ENCODE measurements around the gene PRKCA. TPM values are rescaled to one million over a fixed set of nuclear protein-coding genes. Genes with fewer than 3 reads are reported as not detected.

Gene PRKCA
- total RNA-seq, 4 donors from 2014 or later, result 9.6 to 15.5 (median 11.1) TPM

DNA sequence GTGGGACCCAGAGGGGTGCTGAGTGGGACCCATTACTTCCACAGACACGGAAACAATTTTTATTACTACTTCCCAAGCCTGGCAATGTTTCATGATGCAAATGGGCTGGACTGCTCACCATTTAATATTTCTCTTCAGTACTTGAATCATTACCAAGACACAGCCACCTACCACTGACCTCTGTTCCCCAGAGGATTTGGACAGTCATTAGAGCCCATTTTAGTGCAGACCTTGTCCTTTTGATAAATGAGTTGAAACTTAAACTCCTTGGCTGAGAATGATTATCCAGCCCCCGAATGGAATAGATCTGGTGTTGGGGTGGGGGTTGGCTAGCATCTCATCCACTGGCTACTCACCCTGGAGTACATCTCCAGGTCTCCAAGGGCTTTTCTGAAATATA, 39.6 kb upstream of the PRKCA start:
- 62 to 67% methylated on average over 2 of the region's 2 CpGs for WGBS, 2 donors
- intact Hi-C loops (cut with DNase I; ENCODE audit: low total_unique reads), result no loop called here

DNA sequence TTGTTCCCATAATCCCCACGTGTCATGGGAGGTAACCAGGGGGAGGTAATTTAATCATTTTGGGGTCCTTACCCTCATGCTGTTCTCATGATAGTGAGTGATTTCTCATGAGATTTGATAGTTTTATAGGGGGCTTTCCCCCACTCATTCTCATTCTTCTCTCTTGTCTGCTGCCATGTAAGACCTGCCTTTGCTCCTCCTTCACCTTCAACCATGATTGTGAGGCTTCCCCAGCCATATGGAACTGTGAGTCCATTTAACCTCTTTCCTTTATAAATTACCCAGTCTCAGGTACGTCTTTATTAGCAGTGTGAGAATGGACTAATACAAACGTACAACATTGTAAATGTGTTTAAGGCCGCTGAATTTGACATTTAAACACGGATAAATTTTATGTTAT, 37.7 kb upstream of the PRKCA start:
- no peak overlapping the region for H3K4me3 ChIP-seq (ENCODE audit: low read depth, poor library complexity, severe bottlenecking)
- 93 to 94% methylated on average over 5 of the region's 5 CpGs for WGBS, 2 donors
- TF ChIP-seq, protein P1, sequence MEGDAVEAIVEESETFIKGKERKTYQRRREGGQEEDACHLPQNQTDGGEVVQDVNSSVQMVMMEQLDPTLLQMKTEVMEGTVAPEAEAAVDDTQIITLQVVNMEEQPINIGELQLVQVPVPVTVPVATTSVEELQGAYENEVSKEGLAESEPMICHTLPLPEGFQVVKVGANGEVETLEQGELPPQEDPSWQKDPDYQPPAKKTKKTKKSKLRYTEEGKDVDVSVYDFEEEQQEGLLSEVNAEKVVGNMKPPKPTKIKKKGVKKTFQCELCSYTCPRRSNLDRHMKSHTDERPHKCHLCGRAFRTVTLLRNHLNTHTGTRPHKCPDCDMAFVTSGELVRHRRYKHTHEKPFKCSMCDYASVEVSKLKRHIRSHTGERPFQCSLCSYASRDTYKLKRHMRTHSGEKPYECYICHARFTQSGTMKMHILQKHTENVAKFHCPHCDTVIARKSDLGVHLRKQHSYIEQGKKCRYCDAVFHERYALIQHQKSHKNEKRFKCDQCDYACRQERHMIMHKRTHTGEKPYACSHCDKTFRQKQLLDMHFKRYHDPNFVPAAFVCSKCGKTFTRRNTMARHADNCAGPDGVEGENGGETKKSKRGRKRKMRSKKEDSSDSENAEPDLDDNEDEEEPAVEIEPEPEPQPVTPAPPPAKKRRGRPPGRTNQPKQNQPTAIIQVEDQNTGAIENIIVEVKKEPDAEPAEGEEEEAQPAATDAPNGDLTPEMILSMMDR (IDR thresholded peaks at IDR 0.05), result no peak
- intact Hi-C loops (cut with DNase I; ENCODE audit: low total_unique reads), result no loop called here
- DNase-seq (ENCODE audit: low spot score in 2 of 2), result no peak

More for the DNA sequence above, 39.6 kb upstream of the PRKCA start:
- TF ChIP-seq, protein P1 (IDR thresholded peaks at IDR 0.05), result no peak
- no peak for TF ChIP-seq POLR2A (IDR thresholded peaks at IDR 0.05)
- DNase-seq (ENCODE audit: low spot score in 2 of 2), result no peak
- H3K4me3 ChIP-seq (ENCODE audit: low read depth, poor library complexity, severe bottlenecking), result no peak overlapping the region

DNA sequence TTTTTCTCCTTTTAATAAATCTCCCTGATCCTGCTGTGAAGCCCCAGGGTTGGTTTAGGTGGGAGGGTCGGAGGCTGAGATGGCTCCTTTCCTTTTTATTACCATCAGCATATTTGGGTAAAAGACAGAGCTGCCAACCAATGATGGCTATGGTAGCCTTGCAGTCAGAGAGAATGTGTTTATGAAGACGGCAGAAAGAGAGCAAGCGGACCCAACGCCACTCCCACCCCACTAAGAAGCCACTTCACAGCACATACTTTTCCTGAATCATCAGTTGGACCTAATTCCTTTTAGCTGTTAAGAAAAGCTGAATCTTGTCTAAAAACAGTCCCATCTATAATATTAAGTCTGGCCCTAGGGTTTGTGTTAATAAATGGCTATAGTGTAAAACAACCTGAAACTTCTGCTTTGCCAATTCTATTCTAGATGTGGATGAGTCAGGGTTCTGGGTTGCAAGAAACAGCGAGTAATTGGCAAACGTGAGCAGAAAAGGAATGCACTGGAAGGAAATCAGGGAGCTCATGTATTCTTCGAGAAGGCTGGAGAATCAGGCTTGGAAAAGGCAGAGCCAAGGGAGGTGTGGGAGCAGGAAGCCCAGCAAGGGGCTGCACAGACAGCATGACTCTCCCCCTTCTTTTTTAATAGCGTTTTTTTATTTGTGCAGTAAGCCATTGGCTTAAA, 34.0 kb upstream of the PRKCA start:
- TF ChIP-seq, protein P1 (IDR thresholded peaks at IDR 0.05), result no peak
- TF ChIP-seq POLR2A (IDR thresholded peaks at IDR 0.05), result no peak
- no peak overlapping the region for H3K4me3 ChIP-seq (ENCODE audit: low read depth, poor library complexity, severe bottlenecking)
- intact Hi-C loops (cut with DNase I; ENCODE audit: low total_unique reads), result no loop called here
- WGBS, 2 donors, result 47 to 51% methylated on average over 8 of the region's 8 CpGs
- no peak for DNase-seq (ENCODE audit: low spot score in 2 of 2)

DNA sequence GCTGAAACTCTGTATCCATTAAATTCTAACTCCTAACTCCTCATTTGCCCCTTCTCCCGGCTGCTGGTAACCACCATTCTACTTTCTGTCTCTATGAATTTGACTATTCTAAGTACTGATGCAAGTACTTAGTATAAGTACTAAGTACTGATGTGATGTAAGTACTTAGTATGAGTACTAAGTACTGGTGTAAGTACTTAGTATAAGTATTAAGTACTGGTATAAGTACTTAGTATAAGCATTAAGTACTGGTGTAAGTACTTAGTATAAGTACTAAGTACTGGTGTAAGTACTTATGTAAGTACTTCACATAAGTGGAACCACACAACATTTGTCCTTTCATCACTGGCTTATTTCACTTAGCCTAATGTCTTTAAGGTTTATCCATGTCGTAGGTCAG, 32.3 kb upstream of the PRKCA start:
- intact Hi-C loops (cut with DNase I; ENCODE audit: low total_unique reads), result no loop called here
- TF ChIP-seq, protein P1 (IDR thresholded peaks at IDR 0.05), result no peak
- no peak for TF ChIP-seq POLR2A (IDR thresholded peaks at IDR 0.05)
- DNase-seq (ENCODE audit: low spot score in 2 of 2), result no peak
- H3K4me3 ChIP-seq (ENCODE audit: low read depth, poor library complexity, severe bottlenecking), result no peak overlapping the region
- 85 to 96% methylated on average over 2 of the region's 2 CpGs for WGBS, 2 donors

DNA sequence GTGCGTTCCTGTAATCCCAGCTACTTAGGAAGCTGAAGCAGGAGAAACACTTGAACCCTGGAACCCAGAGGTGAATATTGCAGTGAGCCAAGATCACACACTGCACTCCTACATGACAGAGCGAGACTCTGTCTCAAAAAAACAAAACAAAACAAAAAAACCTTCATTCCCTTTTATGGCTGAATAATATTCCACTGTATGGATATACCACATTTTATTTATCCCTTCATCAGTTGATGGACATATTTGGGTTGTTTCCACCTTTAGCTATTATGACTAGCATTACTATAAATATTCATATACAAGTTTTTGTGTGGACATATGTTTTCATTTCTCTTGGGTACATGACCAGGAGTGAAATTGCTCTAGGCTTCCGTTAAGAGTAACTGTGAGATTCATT, 30.9 kb upstream of the PRKCA start:
- no peak overlapping the region for H3K4me3 ChIP-seq (ENCODE audit: low read depth, poor library complexity, severe bottlenecking)
- 92 to 98% methylated on average over 3 of the region's 3 CpGs for WGBS, 2 donors
- intact Hi-C loops (cut with DNase I; ENCODE audit: low total_unique reads), result no loop called here
- no peak for TF ChIP-seq POLR2A (IDR thresholded peaks at IDR 0.05)
- TF ChIP-seq, protein P1 (IDR thresholded peaks at IDR 0.05), result no peak
- no peak for DNase-seq (ENCODE audit: low spot score in 2 of 2)
